ENCODE results near the gene CNTN6. TPM values are rescaled to one million over a fixed set of nuclear protein-coding genes. Genes with fewer than 3 reads are reported as not detected.

The CNTN6 gene
- total RNA-seq: not detected

GRCh38 chr3:1092771-1093170, at the start of gene CNTN6:
Gene CNTN6 (plus strand): TSS chr3:1093024. CDS start chr3:1148009, 54,985 bp downstream.
- 52 to 64% methylated on average over 3 to 7 of the region's 7 CpGs for WGBS, 2 donors (ENCODE audit: low coverage in 1 of 2)
- no peak within 1 kb of the TSS for H3K4me3 ChIP-seq
- in situ Hi-C loops (cut with MboI; ENCODE audit: low pct_ligation_motif_present in 1 of 4, low pct_unique_long_range_greater_than_20kb in 1 of 4, low sequenced_read_pairs in 3 of 4) (loop anchor here in 1 of 4 donors (25.0 kb wide), 2 partner anchors 895 to 1920 kb away; no protein-coding TSS in a partner anchor), intact Hi-C loops (cut with DNase I; ENCODE audit: low total_unique reads) (loop anchor here (5.0 kb wide), 1 partner anchor 1025 kb away; no protein-coding TSS in a partner anchor)
- no peaks in the 10 kb centered on the region for H3K9me3 ChIP-seq
- no peaks in the 10 kb centered on the region for H3K4me1 ChIP-seq
- H3K36me3 ChIP-seq: no peaks in the 10 kb centered on the region
- TF ChIP-seq CTCF (IDR thresholded peaks at IDR 0.05) (no peak), POLR2AphosphoS5 (IDR thresholded peaks at IDR 0.05) (no peak), EP300 (IDR thresholded peaks at IDR 0.05; ENCODE audit: low read depth) (no peak), POLR2A (IDR thresholded peaks at IDR 0.05) (no peak)
- DNase-seq: no peak
- no peak within 1 kb of the TSS for H3K27ac ChIP-seq
- H3K27me3 ChIP-seq: no peaks in the 10 kb centered on the region

GRCh38 chr3:1048558-1048957, 44.3 kb upstream of the CNTN6 start:
- TF ChIP-seq EP300 (IDR thresholded peaks at IDR 0.05; ENCODE audit: low read depth) (no peak), POLR2AphosphoS5 (IDR thresholded peaks at IDR 0.05) (no peak), CTCF (IDR thresholded peaks at IDR 0.05) (no peak), POLR2A (IDR thresholded peaks at IDR 0.05) (no peak)
- H3K9me3 ChIP-seq: peaks cover 3 to 12% of the 10 kb centered on the region in 2 donors
- WGBS, 2 donors (ENCODE audit: low coverage in 1 of 2): 31 to 49% methylated on average over 2 of the region's 2 CpGs
- intact Hi-C loops (cut with DNase I; ENCODE audit: low total_unique reads): no loop called here
- H3K4me1 ChIP-seq: peaks cover 0 to 3% (median 0%) of the 10 kb centered on the region in 4 donors
- DNase-seq: no peak
- H3K27me3 ChIP-seq: no peaks in the 10 kb centered on the region
- H3K4me3 ChIP-seq: no peak overlapping the region
- in situ Hi-C loops (cut with MboI; ENCODE audit: low pct_ligation_motif_present in 1 of 4, low pct_unique_long_range_greater_than_20kb in 1 of 4, low sequenced_read_pairs in 3 of 4): no loop called here
- H3K27ac ChIP-seq: no peak overlapping the region
- H3K36me3 ChIP-seq: no peaks in the 10 kb centered on the region

- DNase-seq: no peak
- Histone ChIP-seq H3K27ac (no peak overlapping the region), H3K4me3 (no peak overlapping the region), H3K4me1 (peaks cover 0 to 9% (median 0%) of the 10 kb centered on the region in 4 donors), H3K9me3 (no peaks in the 10 kb centered on the region), H3K27me3 (no peaks in the 10 kb centered on the region), H3K36me3 (no peaks in the 10 kb centered on the region)
- intact Hi-C loops (cut with DNase I; ENCODE audit: low total_unique reads) (no loop called here), in situ Hi-C loops (cut with MboI; ENCODE audit: low pct_ligation_motif_present in 1 of 4, low pct_unique_long_range_greater_than_20kb in 1 of 4, low sequenced_read_pairs in 3 of 4) (no loop called here)
- 77 to 80% methylated on average over 3 of the region's 3 CpGs for WGBS, 2 donors (ENCODE audit: low coverage in 1 of 2)
- TF ChIP-seq EP300 (IDR thresholded peaks at IDR 0.05; ENCODE audit: low read depth) (no peak), CTCF (IDR thresholded peaks at IDR 0.05) (no peak), POLR2AphosphoS5 (IDR thresholded peaks at IDR 0.05) (no peak), POLR2A (IDR thresholded peaks at IDR 0.05) (no peak)
These were observed 37.0 kb upstream of the CNTN6 start for GRCh38 chr3:1055870-1056269.

GRCh38 chr3:1056744-1057143, 36.1 kb upstream of the CNTN6 start:
- in situ Hi-C loops (cut with MboI; ENCODE audit: low pct_ligation_motif_present in 1 of 4, low pct_unique_long_range_greater_than_20kb in 1 of 4, low sequenced_read_pairs in 3 of 4) (no loop called here), intact Hi-C loops (cut with DNase I; ENCODE audit: low total_unique reads) (no loop called here)
- H3K4me1 ChIP-seq: peaks cover 0 to 9% (median 0%) of the 10 kb centered on the region in 4 donors
- H3K36me3 ChIP-seq: no peaks in the 10 kb centered on the region
- H3K9me3 ChIP-seq: no peaks in the 10 kb centered on the region
- no peak overlapping the region for H3K27ac ChIP-seq
- no peak for DNase-seq
- TF ChIP-seq CTCF (IDR thresholded peaks at IDR 0.05) (no peak), POLR2AphosphoS5 (IDR thresholded peaks at IDR 0.05) (no peak), POLR2A (IDR thresholded peaks at IDR 0.05) (no peak)
- H3K4me3 ChIP-seq: no peak overlapping the region
- no peaks in the 10 kb centered on the region for H3K27me3 ChIP-seq

Data from transverse colon (tissue), 4 donors.